OCI-LY7 (cell line): Measurements from ENCODE around the gene AURKB. TPM values are rescaled to one million over a fixed set of nuclear protein-coding genes. Genes with fewer than 3 reads are reported as not detected.
A peak's percentile ranks its signal among the peaks of the same experiment; 100 is the strongest.
"Not testable (repeated sequence)": the region's sequence is repeated elsewhere in the genome, so short reads cannot be mapped to it uniquely, and the experiment has no call there.

ENCODE experiments used
- BruUV-seq: library from RNA; stranded (reverse); fragments of 400-500 nt; replicated peaks from 2 replicates; lab custom pipeline; 2021; lab: Mats Ljungman, UMichigan
- CTCF ChIA-PET: fragments of 300-600 bp; sonication (Branson Sonifier 250); formaldehyde crosslinking; loops from one replicate; lab custom pipeline; 2022; ENCODE audit warnings: antibody characterized with exemption; ENCODE audit not compliant: unreplicated experiment; lab: Charles Lee
- POLR2A ChIA-PET: fragments of 300-600 bp; sonication (Branson Sonifier 250); formaldehyde crosslinking; loops from one replicate; lab custom pipeline; 2022; ENCODE audit warnings: antibody characterized with exemption; lab: Charles Lee
- DNase-seq: peaks from one replicate; pipeline ENCODE4 v3.0.0-alpha.2; 2015; ENCODE audit warnings: low spot score
- H2AFZ ChIP-seq: fragments of 200-600 bp; sonication (generic), shearing (Covaris generic); 2 replicates; pipeline ENCODE4 v1.6.1; 2014; ENCODE audit warnings: mild to moderate bottlenecking, antibody characterized with exemption, low read length, moderate library complexity
- H3K27ac ChIP-seq: fragments of 200-600 bp; sonication (generic); 2 replicates; pipeline ENCODE4 v1.5.1; 2014; ENCODE audit warnings: mixed run types, low read depth, mild to moderate bottlenecking, moderate library complexity, low read length, inconsistent platforms; ENCODE audit not compliant: poor library complexity, severe bottlenecking
- H3K36me3 ChIP-seq: fragments of 200-600 bp; sonication (generic); 2 replicates; pipeline ENCODE4 v1.6.1; 2014; ENCODE audit warnings: mild to moderate bottlenecking, antibody characterized with exemption, low read length, moderate library complexity, mixed read lengths; ENCODE audit not compliant: insufficient read depth
- H3K4me1 ChIP-seq: fragments of 200-600 bp; sonication (generic); 2 replicates; pipeline ENCODE4 v1.5.1; 2014; ENCODE audit warnings: mild to moderate bottlenecking, low read length; ENCODE audit not compliant: insufficient read depth, poor library complexity, severe bottlenecking
- H3K4me2 ChIP-seq: fragments of 200-600 bp; sonication (generic); 2 replicates; pipeline ENCODE4 v1.6.1; 2014; ENCODE audit warnings: mild to moderate bottlenecking, low read length
- H3K4me3 ChIP-seq: fragments of 200-600 bp; sonication (generic); 2 replicates; pipeline ENCODE4 v1.5.1; 2014; ENCODE audit warnings: mild to moderate bottlenecking, low read depth, low read length; ENCODE audit not compliant: poor library complexity, severe bottlenecking
- H3K79me2 ChIP-seq: fragments of 200-600 bp; sonication (generic); 2 replicates; pipeline ENCODE4 v1.6.1; 2016; ENCODE audit warnings: low read depth, mild to moderate bottlenecking, low read length, moderate library complexity, mixed read lengths; ENCODE audit not compliant: insufficient read depth
- H3K9me2 ChIP-seq: fragments of 200-600 bp; sonication (generic); 2 replicates; pipeline ENCODE4 v1.6.1; 2016; ENCODE audit warnings: mild to moderate bottlenecking, low read length, mixed read lengths; ENCODE audit not compliant: insufficient read depth
- H3K9me3 ChIP-seq: fragments of 200-600 bp; sonication (generic); 2 replicates; pipeline ENCODE4 v1.6.1; 2014; ENCODE audit warnings: mild to moderate bottlenecking, mixed run types, low read length, mixed read lengths
- H4K20me1 ChIP-seq: fragments of 200-600 bp; sonication (generic); 2 replicates; pipeline ENCODE4 v1.6.1; 2014; ENCODE audit warnings: mild to moderate bottlenecking, antibody characterized with exemption, low read length, moderate library complexity, mixed read lengths; ENCODE audit not compliant: insufficient read depth
- EZH2phosphoT487 ChIP-seq: fragments of 200-600 bp; sonication (generic); IDR thresholded peaks from 2 replicates; pipeline ENCODE4 v1.6.1; 2018; ENCODE audit warnings: low read depth, borderline replicate concordance, mild to moderate bottlenecking, mixed run types, antibody characterized with exemption, low read length, moderate library complexity, mixed read lengths
- intact Hi-C: fragments of 100-400 bp; cut with micrococcal nuclease; formaldehyde crosslinking; loops from one replicate; pipeline ENCODE4 v1.10.0; 2022; ENCODE audit not compliant: unreplicated experiment
- total RNA-seq, 2 experiments: library from RNA; depleted of rRNA in 1 of 2; stranded (reverse); fragments of >200 nt in 1 of 2; shearing (Covaris generic) in 1 of 2; gene quantifications; 2 replicates each; pipeline ENCODE4 v1.2.3, GENCODE V29; 2014 to 2022
- TF ChIP-seq, protein P1 (sequence below): fragments of 200-600 bp; sonication (generic); conservative IDR thresholded peaks from 2 replicates; pipeline ENCODE4 v1.5.1; 2014; ENCODE audit warnings: mild to moderate bottlenecking, antibody characterized with exemption, low read length, moderate library complexity, mixed read lengths

AURKB gene
- total RNA-seq, 2 experiments from 2014 or later, result 283 to 310 TPM

DNA sequence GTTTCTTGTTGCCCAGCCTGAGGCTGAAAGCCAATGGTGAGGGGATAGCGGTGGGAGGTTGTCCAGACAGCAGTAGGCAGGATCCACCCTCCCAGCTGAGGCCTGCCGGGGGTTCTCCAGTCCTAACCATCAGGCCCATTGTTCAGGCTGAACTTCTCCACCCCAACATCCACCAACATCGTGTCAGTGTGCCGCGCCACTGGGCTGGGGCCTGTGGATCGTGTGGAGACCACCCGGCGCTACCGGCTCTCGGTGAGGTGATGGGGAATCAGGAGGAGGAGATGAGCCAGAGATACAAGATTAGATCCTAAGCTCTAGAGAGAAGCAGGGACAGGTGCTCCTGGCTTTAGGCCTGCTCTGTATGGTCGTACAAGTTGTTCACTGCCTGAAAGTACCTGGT lies 44.5 kb upstream of the AURKB start:
- CTCF ChIA-PET, result no interaction called here
- H3K4me1 ChIP-seq, result peaks cover 10% of the 10 kb centered on the region
- H3K4me2 ChIP-seq, result no peak overlapping the region
- no TSS peak for BruUV-seq
- no peak overlapping the region for H2AFZ ChIP-seq
- POLR2A ChIA-PET, result no interaction called here
- H3K9me2 ChIP-seq, result no peaks in the 10 kb centered on the region
- intact Hi-C loops, result no loop called here
- no peak for TF ChIP-seq EZH2phosphoT487
- TF ChIP-seq, protein P1, sequence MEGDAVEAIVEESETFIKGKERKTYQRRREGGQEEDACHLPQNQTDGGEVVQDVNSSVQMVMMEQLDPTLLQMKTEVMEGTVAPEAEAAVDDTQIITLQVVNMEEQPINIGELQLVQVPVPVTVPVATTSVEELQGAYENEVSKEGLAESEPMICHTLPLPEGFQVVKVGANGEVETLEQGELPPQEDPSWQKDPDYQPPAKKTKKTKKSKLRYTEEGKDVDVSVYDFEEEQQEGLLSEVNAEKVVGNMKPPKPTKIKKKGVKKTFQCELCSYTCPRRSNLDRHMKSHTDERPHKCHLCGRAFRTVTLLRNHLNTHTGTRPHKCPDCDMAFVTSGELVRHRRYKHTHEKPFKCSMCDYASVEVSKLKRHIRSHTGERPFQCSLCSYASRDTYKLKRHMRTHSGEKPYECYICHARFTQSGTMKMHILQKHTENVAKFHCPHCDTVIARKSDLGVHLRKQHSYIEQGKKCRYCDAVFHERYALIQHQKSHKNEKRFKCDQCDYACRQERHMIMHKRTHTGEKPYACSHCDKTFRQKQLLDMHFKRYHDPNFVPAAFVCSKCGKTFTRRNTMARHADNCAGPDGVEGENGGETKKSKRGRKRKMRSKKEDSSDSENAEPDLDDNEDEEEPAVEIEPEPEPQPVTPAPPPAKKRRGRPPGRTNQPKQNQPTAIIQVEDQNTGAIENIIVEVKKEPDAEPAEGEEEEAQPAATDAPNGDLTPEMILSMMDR, result no peak
- no peaks in the 10 kb centered on the region for H3K9me3 ChIP-seq
- H3K79me2 ChIP-seq, result peaks cover 35% of the 10 kb centered on the region
- H3K4me3 ChIP-seq, result no peak overlapping the region
- H4K20me1 ChIP-seq, result no peaks in the 10 kb centered on the region
- no peak for DNase-seq
- no peak overlapping the region for H3K27ac ChIP-seq
- peaks cover 76% of the 10 kb centered on the region for H3K36me3 ChIP-seq

DNA sequence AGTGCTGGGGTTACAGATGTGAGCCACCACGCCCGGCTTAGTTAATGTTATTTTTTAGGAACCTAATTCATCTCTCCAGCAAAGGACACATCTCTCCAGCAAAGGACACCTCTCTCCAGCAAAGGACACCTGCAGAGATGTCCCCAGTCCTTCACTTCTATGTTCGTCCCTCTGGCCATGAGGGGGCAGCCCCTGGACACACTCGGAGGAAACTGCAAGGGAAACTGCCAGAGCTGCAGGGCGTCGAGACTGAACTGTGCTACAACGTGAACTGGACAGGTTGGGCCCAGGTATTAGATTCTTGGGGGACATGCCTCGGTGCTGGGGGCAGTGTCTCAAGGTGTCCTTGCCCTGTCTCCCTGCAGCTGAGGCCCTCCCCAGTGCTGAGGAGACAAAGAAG lies 43.4 kb upstream of the AURKB start:
- Histone ChIP-seq H3K4me3 (no peak overlapping the region), H3K79me2 (peaks cover 43% of the 10 kb centered on the region), H3K4me1 (peaks cover 10% of the 10 kb centered on the region), H3K27ac (no peak overlapping the region), H4K20me1 (no peaks in the 10 kb centered on the region), H3K9me3 (no peaks in the 10 kb centered on the region), H2AFZ (no peak overlapping the region), H3K4me2 (no peak overlapping the region), H3K9me2 (no peaks in the 10 kb centered on the region), H3K36me3 (peaks cover 65% of the 10 kb centered on the region)
- ChIA-PET POLR2A (no interaction called here), CTCF (no interaction called here)
- BruUV-seq, result no TSS peak
- intact Hi-C loops, result no loop called here
- TF ChIP-seq, protein P1, result peak; percentile 55
- TF ChIP-seq EZH2phosphoT487, result no peak
- peak; percentile 18 for DNase-seq

DNA sequence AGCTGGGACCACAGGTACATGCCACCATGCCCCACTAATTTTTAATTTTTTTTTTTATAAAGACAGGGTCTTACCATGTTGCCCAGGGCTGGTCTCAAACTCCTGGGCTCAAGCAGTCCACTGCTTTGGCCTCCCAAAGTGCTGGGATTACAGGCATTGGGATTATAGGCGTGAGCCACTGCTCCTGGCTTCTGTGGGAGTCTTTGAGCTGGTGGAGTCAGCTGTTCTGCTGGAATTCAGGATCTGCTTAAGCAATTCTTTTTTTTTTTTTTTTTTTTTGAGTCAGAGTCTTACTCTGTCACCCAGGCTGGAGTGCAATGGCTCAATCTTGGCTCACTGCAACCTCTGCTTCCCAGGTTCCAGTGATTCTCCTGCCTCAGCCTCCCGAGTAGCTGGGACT lies 41.0 kb upstream of the AURKB start:
- H3K4me3 ChIP-seq, H2AFZ ChIP-seq, H3K9me3 ChIP-seq, H3K27ac ChIP-seq, DNase-seq, H3K9me2 ChIP-seq, H3K4me2 ChIP-seq, intact Hi-C loops, H4K20me1 ChIP-seq, BruUV-seq: not testable (repeated sequence)
- H3K36me3 ChIP-seq, result peaks cover 44% of the 10 kb centered on the region
- H3K79me2 ChIP-seq, result peaks cover 43% of the 10 kb centered on the region
- ChIA-PET POLR2A (interaction anchor here (1.0 kb wide), 1 partner anchor 37 kb away, joined by 4 read pairs; the partner anchor contains the start of gene RANGRF), CTCF (interaction anchor here (0.5 kb wide), 1 partner anchor 32 kb away, joined by 3 read pairs; no protein-coding TSS in a partner anchor)
- peaks cover 17% of the 10 kb centered on the region for H3K4me1 ChIP-seq
